ENCODE measurements around the gene CPXM2.

CPXM2 gene

DNA sequence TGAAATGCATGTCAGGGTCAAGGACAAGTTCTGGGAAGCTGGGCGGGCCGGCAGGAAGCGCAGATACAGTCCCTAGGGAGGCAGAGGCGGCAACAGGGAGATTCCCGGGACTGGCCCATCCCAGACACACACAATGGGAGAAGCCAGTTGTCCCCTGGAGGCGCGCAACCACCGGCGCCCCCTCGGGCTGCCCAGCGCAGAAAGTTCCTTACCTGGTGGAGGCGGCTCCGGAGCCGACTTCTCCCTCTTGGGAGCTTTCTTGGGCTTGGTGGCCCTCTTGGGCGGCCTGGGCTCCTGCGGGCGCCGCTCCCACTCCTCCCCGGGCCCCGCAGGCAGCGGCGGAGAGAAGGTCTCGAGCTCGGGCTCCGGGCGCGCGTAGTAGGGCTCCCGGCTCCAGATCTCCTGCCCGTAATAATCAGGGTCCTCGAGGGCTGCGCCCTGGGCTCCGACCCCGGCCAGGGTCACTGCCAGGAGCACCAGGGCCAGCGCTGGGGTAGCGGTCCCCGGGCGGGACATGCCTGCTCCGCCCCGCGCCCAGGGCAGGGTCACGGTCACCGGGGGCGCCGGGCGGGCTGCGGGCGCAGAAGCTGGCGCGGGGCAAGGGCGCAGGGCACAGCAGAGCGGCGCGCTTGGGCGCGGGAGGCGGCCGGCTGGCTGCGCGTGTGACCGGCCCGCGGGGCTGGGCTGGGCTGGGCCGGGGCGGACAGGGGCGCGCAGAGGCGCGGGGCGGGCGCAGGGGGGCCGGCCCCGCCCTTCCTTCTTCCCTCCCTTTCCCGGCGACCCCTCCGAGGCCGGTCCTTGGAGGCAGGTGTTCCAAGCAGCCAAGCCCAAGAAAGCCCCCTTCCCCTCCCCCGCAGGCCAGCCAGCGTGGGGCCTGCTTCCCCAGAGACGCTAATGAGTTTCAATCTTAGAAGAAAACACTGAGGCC lies at the start of gene CPXM2:
Gene CPXM2 (minus strand): TSS at position 664 of the 928 bp plus-strand sequence. CDS start 148 bp downstream, at position 516.
- DNase-seq = no peak

DNA sequence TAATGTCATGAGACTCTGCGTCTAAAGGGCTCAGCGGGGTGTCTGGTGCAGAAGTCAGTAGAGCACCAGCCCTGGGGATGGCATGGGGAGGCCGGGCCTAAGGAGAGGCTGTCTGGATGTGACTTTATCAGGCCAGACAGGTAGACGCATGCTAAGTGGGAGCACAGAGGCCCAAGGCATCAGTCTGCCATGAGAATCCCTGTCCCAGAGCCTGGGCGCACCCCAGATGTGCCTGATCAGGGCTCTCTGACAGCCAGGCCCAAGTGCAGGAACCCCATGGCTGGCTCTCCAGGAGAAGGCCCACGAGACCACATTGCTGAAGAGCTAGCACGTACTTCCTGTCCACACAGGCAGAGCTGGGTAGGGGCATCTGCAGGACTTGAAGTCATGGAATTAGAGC lies 48.0 kb upstream of the CPXM2 start:
- DNase-seq = no peak

GRCh38 chr10:123938890-123939289 lies 47.3 kb upstream of the CPXM2 start:
- DNase-seq = no peak

DNA sequence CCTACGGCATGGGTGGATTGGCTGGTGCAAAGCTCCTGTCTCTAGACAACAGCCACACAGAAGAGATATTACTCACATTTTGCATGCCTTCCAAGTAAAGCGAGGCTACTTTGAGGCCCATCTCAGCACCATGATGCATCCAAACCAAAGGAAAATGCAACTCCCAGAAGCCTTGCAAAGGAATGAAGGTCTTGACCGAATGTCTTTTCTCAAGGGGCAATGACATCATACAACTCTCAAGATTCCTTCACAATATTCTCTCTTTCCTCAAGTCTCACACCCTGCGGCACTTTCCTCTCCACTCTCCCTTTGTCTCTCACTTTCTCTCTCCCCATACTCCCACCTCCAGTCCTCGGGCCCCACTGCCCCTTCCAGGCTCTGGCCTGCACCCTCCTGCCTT lies 44.8 kb upstream of the CPXM2 start:
- DNase-seq = no peak

GRCh38 chr10:123935680-123936079 lies 44.1 kb upstream of the CPXM2 start:
- DNase-seq = no peak

DNA sequence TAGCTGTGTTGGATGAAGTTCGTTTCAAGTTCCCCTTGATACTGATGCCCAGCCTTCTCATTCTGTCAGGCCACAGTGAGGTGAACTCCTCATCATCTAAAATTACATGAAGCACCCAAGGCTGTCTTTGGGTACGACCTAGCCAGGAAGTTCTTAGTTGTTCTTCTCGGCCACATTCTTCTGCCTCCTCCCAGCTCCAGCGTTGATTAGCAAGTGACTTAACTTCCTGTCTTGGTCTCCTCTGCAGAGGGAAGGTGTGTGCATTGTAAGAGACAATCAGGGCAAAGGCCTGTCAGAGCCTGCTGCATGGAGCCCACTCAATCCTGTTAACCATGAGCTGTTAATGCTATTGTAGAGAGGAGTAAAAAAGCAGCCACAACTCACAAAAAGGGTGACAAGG lies 43.2 kb upstream of the CPXM2 start:
- no peak for DNase-seq

GRCh38 chr10:123930340-123931001 lies 38.9 kb upstream of the CPXM2 start:
- DNase-seq = no peak

DNA sequence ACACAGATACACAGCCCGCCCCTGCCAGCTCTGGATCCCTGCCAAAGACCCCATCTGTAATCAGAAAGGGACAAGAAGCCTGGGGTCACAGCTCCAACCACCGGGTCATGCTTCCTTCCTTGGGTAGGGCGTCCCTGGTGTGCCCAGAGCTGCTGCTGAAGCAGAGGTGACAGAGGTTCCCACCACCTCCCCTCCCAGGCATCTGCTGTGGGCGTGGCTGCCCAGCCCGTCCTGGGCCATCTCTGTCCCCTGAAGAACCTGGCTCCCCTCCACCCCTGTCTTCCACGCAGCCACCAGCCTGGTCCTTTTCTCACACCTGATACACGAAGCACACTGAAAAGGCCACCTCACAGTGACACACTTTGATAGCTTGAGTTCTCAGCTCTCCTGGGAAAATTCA lies 38.2 kb upstream of the CPXM2 start:
- DNase-seq = no peak

- DNase-seq = no peak
These were observed 36.8 kb upstream of the CPXM2 start for GRCh38 chr10:123928427-123928826.

DNA sequence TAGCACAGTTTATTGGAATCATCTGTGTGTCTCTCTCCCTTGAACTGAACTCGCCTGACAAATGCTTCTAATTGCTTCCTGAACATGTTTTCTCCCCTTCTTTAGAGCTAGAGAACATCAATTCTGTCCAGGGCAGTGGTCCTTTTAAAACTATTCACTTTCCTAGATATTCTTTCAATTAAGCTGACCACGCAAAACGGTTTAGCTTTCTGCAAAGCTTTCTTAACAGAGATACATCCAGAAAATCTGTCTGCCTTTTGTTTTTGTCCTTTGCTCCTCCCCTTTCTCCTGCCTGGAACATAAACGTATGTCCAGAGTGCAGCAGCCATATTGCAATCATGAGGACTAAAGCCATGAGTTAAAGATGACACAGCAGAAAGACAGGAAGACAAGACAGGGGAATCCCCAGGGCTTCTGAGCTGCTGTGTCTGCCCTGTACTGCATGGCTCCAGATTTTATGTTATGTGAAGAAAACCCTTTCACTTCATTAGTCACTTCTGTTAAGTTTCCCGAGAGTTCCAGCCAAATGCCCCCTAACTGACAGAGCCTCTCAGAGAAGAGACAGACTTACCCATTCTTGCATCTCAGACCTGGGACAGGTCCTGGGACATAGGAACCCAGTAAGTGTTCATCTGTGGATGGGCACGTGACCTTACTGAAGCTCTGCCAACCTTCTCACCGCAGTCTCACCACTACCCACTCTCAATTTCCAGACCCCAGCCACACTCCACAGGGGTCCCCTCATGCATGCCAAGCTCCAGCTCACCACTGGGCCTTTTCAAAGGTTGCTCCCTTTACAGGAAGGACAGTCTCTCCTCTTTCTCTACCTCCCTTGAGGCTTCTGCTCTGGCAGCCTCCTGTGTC lies 35.0 kb upstream of the CPXM2 start:
- DNase-seq = no peak

DNA sequence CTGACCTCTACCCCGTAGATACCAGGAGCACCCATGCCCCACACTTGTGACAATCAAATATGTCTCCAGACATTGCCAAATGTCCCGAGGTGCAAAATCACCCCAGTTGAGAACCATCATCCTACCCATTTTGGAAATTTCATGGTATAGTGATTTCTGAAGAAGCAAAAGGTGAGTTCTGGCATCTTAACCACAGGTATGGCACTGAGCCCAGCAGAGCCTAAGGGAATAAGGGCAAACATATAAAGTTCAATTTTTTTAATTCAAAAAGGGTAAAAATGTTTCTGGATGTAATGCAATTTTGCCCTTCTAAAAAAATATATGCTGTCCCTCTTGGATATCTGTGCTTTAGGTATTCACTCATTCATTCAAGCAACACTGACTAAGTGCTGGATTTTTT lies 30.5 kb upstream of the CPXM2 start:
- no peak for DNase-seq

GRCh38 chr10:123916775-123917174 lies 25.2 kb upstream of the CPXM2 start:
- no peak for DNase-seq

- DNase-seq = no peak
These were observed 22.2 kb upstream of the CPXM2 start for GRCh38 chr10:123913688-123914268.

- DNase-seq = no peak
These were observed 21.3 kb upstream of the CPXM2 start for GRCh38 chr10:123912871-123913270.

DNA sequence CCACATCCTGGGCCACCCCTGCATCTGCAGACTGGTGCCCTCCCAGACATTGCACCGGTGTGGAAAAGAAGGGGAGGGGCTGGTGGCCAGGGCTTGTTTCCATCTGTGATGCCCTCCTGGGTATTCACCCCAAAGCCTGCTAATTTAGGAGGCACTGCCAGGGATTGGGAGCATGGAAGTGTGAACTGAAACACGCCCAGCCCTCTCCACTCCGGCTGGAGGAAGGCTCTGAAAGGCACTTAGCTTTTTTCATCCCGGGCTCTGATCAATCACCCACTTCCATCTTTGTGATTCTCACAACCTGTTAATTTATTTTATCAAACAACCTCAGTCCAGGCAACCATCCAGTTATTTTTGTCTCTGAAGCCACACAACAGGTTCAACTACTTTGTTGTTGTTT lies 20.9 kb upstream of the CPXM2 start:
- DNase-seq = no peak

DNA sequence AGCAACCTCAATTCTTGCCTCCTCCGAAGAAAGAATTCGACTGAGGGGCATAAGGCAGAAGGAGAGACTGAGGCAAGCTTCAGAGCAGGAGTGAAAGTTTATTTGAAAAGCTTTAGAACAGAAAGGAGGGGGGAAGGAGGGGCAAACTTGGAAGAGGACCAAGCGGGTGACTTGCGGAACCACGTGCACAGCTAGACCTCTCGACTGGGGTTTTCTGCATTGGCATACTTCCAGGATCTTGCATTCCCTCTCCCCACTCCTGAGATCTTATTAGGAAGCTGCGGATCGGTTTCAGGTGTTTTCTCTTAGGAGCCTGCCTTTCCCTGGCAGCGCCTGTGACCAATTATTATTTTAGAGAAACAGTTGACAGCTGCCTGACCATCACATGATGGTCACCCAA lies 20.3 kb upstream of the CPXM2 start:
- DNase-seq = no peak

GRCh38 chr10:123909866-123910265 lies 18.3 kb upstream of the CPXM2 start:
- DNase-seq = no peak

DNA sequence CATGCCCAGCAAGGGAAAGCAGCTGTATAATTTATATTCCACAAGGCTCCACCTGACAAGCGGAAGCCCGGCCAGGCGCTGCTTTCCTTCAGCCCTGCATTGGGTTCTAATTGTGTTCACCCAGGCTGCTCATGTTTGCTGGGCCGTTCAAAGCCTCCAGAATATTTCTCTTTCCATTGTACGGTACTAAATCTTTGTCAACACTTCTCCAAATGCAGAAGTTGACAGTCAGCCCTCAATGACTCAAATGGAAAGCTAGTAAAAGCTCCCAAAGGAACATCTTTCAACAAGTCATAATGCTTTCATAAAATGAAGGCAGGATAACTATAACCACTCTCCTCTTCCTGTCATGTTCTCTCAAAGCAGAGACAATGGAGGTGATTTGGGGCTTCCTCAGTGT lies 17.8 kb upstream of the CPXM2 start:
- DNase-seq = no peak

DNA sequence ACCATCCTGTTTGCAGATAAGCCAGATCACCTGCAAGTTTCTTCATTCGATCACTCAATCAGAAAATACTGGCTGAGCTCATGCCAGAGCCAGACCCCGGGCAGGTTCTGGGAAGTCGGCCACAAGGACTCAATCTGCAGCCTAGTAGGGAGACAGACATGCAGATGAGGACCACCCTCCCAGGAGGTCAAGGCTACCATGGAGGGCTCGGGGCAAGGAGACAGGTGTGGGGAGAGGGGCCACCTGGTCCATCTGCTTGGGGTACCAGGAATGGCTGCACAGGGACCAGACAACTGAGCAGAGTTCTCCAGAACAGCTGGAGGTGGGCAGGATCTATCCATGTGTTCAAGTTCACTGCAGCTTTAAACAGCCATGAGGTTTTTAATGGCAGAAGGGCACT lies 16.8 kb upstream of the CPXM2 start:
- DNase-seq = no peak

GRCh38 chr10:123906884-123907652 lies 15.5 kb upstream of the CPXM2 start:
- DNase-seq = no peak

GRCh38 chr10:123906296-123906695 lies 14.7 kb upstream of the CPXM2 start:
- no peak for DNase-seq

GRCh38 chr10:123904834-123905409 lies 13.3 kb upstream of the CPXM2 start:
- DNase-seq = no peak

Data from activated CD4-positive, alpha-beta T cell treated with anti-CD3 and anti-CD28 coated beads for 1 hour (primary cell).